ENCODE measurements around the gene ZBTB43.
A peak's percentile ranks its signal among the peaks of the same experiment; 100 is the strongest.

ZBTB43 gene

GRCh38 chr9:126860077-126860756 lies 55.4 kb downstream of the ZBTB43 start, which contains the start of gene ZBTB34:
TSS of gene ZBTB34 (plus strand) at chr9:126860639. CDS start at chr9:126879400, 18,761 bp downstream.
- peak; percentile 78 for DNase-seq

- peak; percentile 9 for DNase-seq
Measured at GRCh38 chr9:126860757-126861466, 56.1 kb downstream of the ZBTB43 start.

- no peak for DNase-seq
Measured at GRCh38 chr9:126861707-126862103, 56.9 kb downstream of the ZBTB43 start.

- no peak for DNase-seq
Measured at GRCh38 chr9:126862104-126862761, 57.4 kb downstream of the ZBTB43 start.

GRCh38 chr9:126864771-126865170 lies 59.9 kb downstream of the ZBTB43 start:
- DNase-seq = no peak

GRCh38 chr9:126869368-126869767 lies 64.5 kb downstream of the ZBTB43 start:
- DNase-seq = no peak

GRCh38 chr9:126872516-126872915 lies 67.7 kb downstream of the ZBTB43 start:
- DNase-seq = no peak

GRCh38 chr9:126874546-126875314 lies 69.9 kb downstream of the ZBTB43 start:
- no peak for DNase-seq

GRCh38 chr9:126875756-126876510 lies 71.1 kb downstream of the ZBTB43 start:
- DNase-seq = no peak

GRCh38 chr9:126876531-126876930 lies 71.7 kb downstream of the ZBTB43 start:
- no peak for DNase-seq

- peak; percentile 24 for DNase-seq
Measured at GRCh38 chr9:126877418-126877817, 72.6 kb downstream of the ZBTB43 start.

- no peak for DNase-seq
Measured at GRCh38 chr9:126879288-126879687, 74.4 kb downstream of the ZBTB43 start.

GRCh38 chr9:126880226-126880946 lies 75.5 kb downstream of the ZBTB43 start:
- DNase-seq = no peak

- no peak for DNase-seq
Measured at GRCh38 chr9:126880947-126881332, 76.1 kb downstream of the ZBTB43 start.

- no peak for DNase-seq
Measured at GRCh38 chr9:126882746-126883145, 77.9 kb downstream of the ZBTB43 start.

GRCh38 chr9:126883636-126884035 lies 78.8 kb downstream of the ZBTB43 start:
- no peak for DNase-seq

- no peak for DNase-seq
Measured at GRCh38 chr9:126885131-126885641, 80.3 kb downstream of the ZBTB43 start.

- no peak for DNase-seq
Measured at GRCh38 chr9:126886034-126886822, 81.4 kb downstream of the ZBTB43 start.

- DNase-seq = no peak
Measured at GRCh38 chr9:126886897-126887296, 82.1 kb downstream of the ZBTB43 start.
